HepG2 (cell line): ENCODE measurements around the gene CCDC157. TPM values are rescaled to one million over a fixed set of nuclear protein-coding genes. Genes with fewer than 3 reads are reported as not detected.
A peak's percentile ranks its signal among the peaks of the same experiment; 100 is the strongest.

ENCODE experiments used
- ATAC-seq: fragments of 200-7000 bp; cut with Tn5 transposase; 3 replicates; pipeline ENCODE4 v1.9.1; 2020; ENCODE audit warnings: mild to moderate bottlenecking, moderate library complexity
- BruUV-seq: library from RNA; stranded (reverse); fragments of 400-500 nt; replicated peaks from 2 replicates; lab custom pipeline; 2021; lab: Mats Ljungman, UMichigan
- CTCF ChIA-PET: fragments of 300-600 bp; formaldehyde crosslinking; extraction: SDS; loops from one replicate; lab custom pipeline; 2021; ENCODE audit warnings: low total read pairs, inconsistent platforms, low intra/inter-chr PET ratio; lab: Yijun Ruan, JAX
- POLR2A ChIA-PET: fragments of 350-600 bp; sonication (Branson Sonifier 250); formaldehyde crosslinking; loops from one replicate; lab custom pipeline; 2020; ENCODE audit warnings: antibody characterized with exemption, inconsistent platforms; lab: Yijun Ruan, JAX
- DNase-seq: peaks from one replicate; pipeline ENCODE4 v3.0.0-alpha.2; 2015; ENCODE audit warnings: low spot score
- FAIRE-seq: peaks from 3 replicates; lab custom pipeline; 2011; peaks lifted over from hg19 to GRCh38; lab: Jason Lieb, UNC
- H2AFZ ChIP-seq: one replicate; pipeline ENCODE4 v1.6.1; 2011; ENCODE audit warnings: low read length, inconsistent platforms
- H3K27ac ChIP-seq: fragments of 300-600 bp; 3 replicates; pipeline ENCODE4 v1.8.0; 2011; ENCODE audit warnings: mixed run types, mild to moderate bottlenecking, mixed read lengths, low read length, inconsistent platforms; ENCODE audit not compliant: insufficient read depth; ENCODE audit errors: extremely low read length
- H3K27me3 ChIP-seq, 2 experiments: fragments of 200-600 bp in 1 of 2; 2 replicates in 1 of 2; 3 replicates in 1 of 2; pipeline versions ENCODE4 v1.6.0 to v1.8.0; 2011; ENCODE audit warnings: low read length in 2 of 2, mild to moderate bottlenecking in 2 of 2, moderate library complexity in 2 of 2, inconsistent platforms in 1 of 2; ENCODE audit not compliant: insufficient read depth in 2 of 2, control insufficient read depth in 1 of 2
- H3K36me3 ChIP-seq, 2 experiments: fragments of 200-600 bp in 1 of 2; replicated peaks in 1 of 2; 2 replicates in 1 of 2; 3 replicates in 1 of 2; pipeline versions ENCODE4 v1.5.1 to v1.8.0; 2011; ENCODE audit warnings: low read length in 2 of 2, inconsistent platforms in 1 of 2; ENCODE audit not compliant: insufficient read depth in 2 of 2, control insufficient read depth in 1 of 2
- H3K4me1 ChIP-seq: 2 replicates; pipeline ENCODE4 v1.5.1; 2012; ENCODE audit warnings: low read length, inconsistent platforms; ENCODE audit not compliant: insufficient read depth
- H3K4me2 ChIP-seq: 2 replicates; pipeline ENCODE4 v1.6.0; 2011; ENCODE audit warnings: low read depth, low read length, inconsistent platforms
- H3K4me3 ChIP-seq, 3 experiments: fragments of 200-600 bp in 1 of 3; sonication (generic), shearing (Covaris generic) in 1 of 3; replicated peaks in 1 of 3; 2 replicates each; pipeline ENCODE4 v1.5.1; 2011 to 2016; ENCODE audit warnings: low read length in 3 of 3, inconsistent platforms in 2 of 3, low read depth in 2 of 3, mild to moderate bottlenecking in 2 of 3, control low read depth in 1 of 3, mixed read lengths in 1 of 3; ENCODE audit not compliant: insufficient read depth in 1 of 3
- H3K79me2 ChIP-seq: one replicate; pipeline ENCODE4 v1.6.1; 2011; ENCODE audit warnings: low read length, inconsistent platforms; ENCODE audit not compliant: insufficient read depth
- H3K9ac ChIP-seq: 2 replicates; pipeline ENCODE4 v1.6.0; 2011; ENCODE audit warnings: mild to moderate bottlenecking, low read depth, low read length, inconsistent platforms; ENCODE audit not compliant: insufficient read depth
- H3K9me3 ChIP-seq: 2 replicates; pipeline ENCODE4 v1.5.1; 2012; ENCODE audit warnings: mild to moderate bottlenecking, low read length
- H4K20me1 ChIP-seq: 2 replicates; pipeline ENCODE4 v1.6.0; 2011; ENCODE audit warnings: inconsistent platforms, mild to moderate bottlenecking, low read length, moderate library complexity; ENCODE audit not compliant: insufficient read depth
- BHLHE40 ChIP-seq: IDR thresholded peaks from 2 replicates; pipeline ENCODE4 v1.6.1; 2011; ENCODE audit warnings: low read length, improper control_type of control experiment
- BORCS8-MEF2B ChIP-seq: sonication (generic); formaldehyde crosslinking; IDR thresholded peaks from 2 replicates; pipeline ENCODE4 v1.8.0; 2022; ENCODE audit warnings: mild to moderate bottlenecking, missing genetic modification reagents
- BRD4 ChIP-seq: sonication (generic); formaldehyde crosslinking; IDR thresholded peaks from 2 replicates; pipeline ENCODE4 v1.4.0; 2020; ENCODE audit warnings: missing genetic modification reagents
- KDM5B ChIP-seq: sonication (generic); formaldehyde crosslinking; IDR thresholded peaks from 2 replicates; pipeline ENCODE4 v1.4.0; 2020; ENCODE audit warnings: missing genetic modification reagents, mild to moderate bottlenecking, borderline replicate concordance
- MXI1 ChIP-seq: IDR thresholded peaks from 3 replicates; pipeline ENCODE4 v1.6.1; 2012; ENCODE audit warnings: low read depth, low read length, inconsistent platforms, borderline replicate concordance
- PHF8 ChIP-seq: sonication (generic); formaldehyde crosslinking; IDR thresholded peaks from 2 replicates; pipeline ENCODE4 v1.5.0; 2020; ENCODE audit warnings: missing genetic modification reagents
- PRPF4 ChIP-seq: fragments of 200-400 bp; formaldehyde crosslinking; IDR thresholded peaks from 2 replicates; pipeline ENCODE4 v1.6.1; 2016; ENCODE audit warnings: low read length, low read depth; ENCODE audit not compliant: poor library complexity, severe bottlenecking
- ZNF446 ChIP-seq: sonication (generic); formaldehyde crosslinking; IDR thresholded peaks from 2 replicates; pipeline ENCODE4 v1.5.0; 2020; ENCODE audit warnings: mild to moderate bottlenecking, missing genetic modification reagents
- ZNF510 ChIP-seq: sonication (generic); formaldehyde crosslinking; IDR thresholded peaks from 2 replicates; pipeline ENCODE4 v1.4.0; 2020; ENCODE audit warnings: low read depth, mild to moderate bottlenecking, missing genetic modification reagents
- ZNF607 ChIP-seq: sonication (generic); formaldehyde crosslinking; IDR thresholded peaks from 2 replicates; pipeline ENCODE4 v1.5.1; 2020; ENCODE audit warnings: missing genetic modification reagents, mild to moderate bottlenecking, borderline replicate concordance
- ZNF841 ChIP-seq: sonication (generic); formaldehyde crosslinking; IDR thresholded peaks from 2 replicates; pipeline ENCODE4 v1.8.1; 2023; ENCODE audit warnings: missing genetic modification reagents, borderline replicate concordance
- ZNF883 ChIP-seq: sonication (generic); formaldehyde crosslinking; IDR thresholded peaks from 2 replicates; pipeline ENCODE4 v1.5.1; 2020; ENCODE audit warnings: mild to moderate bottlenecking, missing genetic modification reagents; ENCODE audit errors: not compliant biosample characterization
- WGBS: methylation state at CpG from one replicate; pipeline ENCODE4 v1.1.6; 2017; ENCODE audit warnings: low lambda C conversion rate; 5-methylcytosine and 5-hydroxymethylcytosine counted together
- in situ Hi-C: cut with HindIII; loops from 2 replicates; pipeline ENCODE4 v1.10.0; 2017; ENCODE audit warnings: low pct_unique_long_range_greater_than_20kb; ENCODE audit not compliant: extremely low pct_ligation_motif_present
- intact Hi-C: fragments of 100-400 bp; cut with micrococcal nuclease; formaldehyde crosslinking; loops from one replicate; pipeline ENCODE4 v1.10.0; 2022; ENCODE audit not compliant: unreplicated experiment
- polyA plus RNA-seq, 8 experiments: library from polyadenylated mRNA; depleted of rRNA in 3 of 8; stranded (reverse) in 7 of 8; unstranded in 1 of 8; fragments of >200 nt; fragmentation: Illumina TruSeq in 4 of 8; extraction: Trizol in 4 of 8; gene quantifications; 2 replicates each; pipeline versions ENCODE4 v1.2.1 to v1.2.3, GENCODE V29; 2011 to 2016; ENCODE audit warnings: low read depth in 4 of 8, missing spikeins in 1 of 8, mixed read lengths in 1 of 8; ENCODE audit not compliant: insufficient read depth in 1 of 8
- total RNA-seq, 5 experiments: library from RNA; depleted of rRNA; stranded (reverse); fragments of >200 nt; fragmentation: Illumina TruSeq; extraction: Trizol; gene quantifications; 2 replicates each; pipeline ENCODE4 v1.2.3, GENCODE V29; 2016; ENCODE audit warnings: low read depth in 1 of 5
- TF ChIP-seq, protein P1 (sequence below): IDR thresholded peaks from 2 replicates; pipeline ENCODE4 v1.6.1; 2016; ENCODE audit warnings: mild to moderate bottlenecking
- TF ChIP-seq, protein P2 (sequence below): sonication (generic); formaldehyde crosslinking; IDR thresholded peaks from 2 replicates; pipeline ENCODE4 v1.4.0; 2020; ENCODE audit warnings: missing genetic modification reagents

The CCDC157 gene
- total and polyA plus RNA-seq, 2 of the 13 experiments (the other 11 are each of a cell fraction or from before 2014, with no cell fraction given) = 1.4 to 1.6 TPM

DNA sequence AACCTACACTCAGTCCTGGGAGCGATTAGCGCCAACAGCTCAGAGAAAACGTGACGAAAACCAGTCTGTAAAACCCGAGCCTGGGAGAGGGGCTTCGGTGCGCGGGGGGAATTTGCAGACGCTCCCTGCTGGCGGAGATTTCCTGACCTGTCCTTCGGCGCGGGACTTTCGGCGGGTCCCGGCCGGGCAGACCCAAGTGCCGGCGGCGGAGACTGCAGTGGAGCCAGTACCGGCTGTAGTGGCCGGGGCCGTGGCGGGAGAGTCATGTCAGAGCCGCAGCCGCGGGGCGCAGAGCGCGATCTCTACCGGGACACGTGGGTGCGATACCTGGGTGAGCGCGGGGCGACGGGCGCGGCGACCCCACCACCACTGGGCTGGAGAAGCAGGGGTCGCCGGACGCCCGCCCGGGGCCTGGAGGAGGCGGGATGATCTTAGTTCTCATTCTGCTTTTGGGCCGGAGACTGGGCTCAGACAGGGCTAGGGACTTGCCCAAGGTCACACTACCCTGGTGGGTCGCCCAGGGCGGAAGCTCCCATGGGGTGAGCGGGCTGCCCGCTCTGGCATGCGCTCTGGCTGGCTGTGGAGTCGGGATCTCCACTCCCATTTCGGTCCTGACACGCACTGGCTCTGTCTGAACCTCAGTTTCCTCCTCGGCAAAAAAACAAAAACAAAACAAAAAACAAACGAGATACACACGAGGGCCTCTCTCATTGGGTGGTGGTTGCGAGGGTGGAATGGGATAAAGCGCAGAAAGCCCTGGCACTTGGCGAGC lies 69.0 kb downstream of the CCDC157 start, which contains the start of gene MTFP1:
Gene MTFP1, plus strand, starts transcription at position 153 of the 772 bp plus-strand sequence. Its CDS starts 112 bp downstream, at position 265.
- peak within 1 kb of the TSS; percentile 99 for H3K4me2 ChIP-seq
- H3K9me3 ChIP-seq = no peaks in the 10 kb centered on the region
- peak within 1 kb of the TSS; percentile 64 for H2AFZ ChIP-seq
- H3K4me1 ChIP-seq = peaks cover 39% of the 10 kb centered on the region
- H3K27me3 ChIP-seq = no peaks in the 10 kb centered on the region
- H3K79me2 ChIP-seq = peaks cover 13% of the 10 kb centered on the region
- ChIA-PET CTCF (interaction anchor here (0.8 to 2.5 kb wide), 4 partner anchors 35 to 98 kb away, joined by 3 to 43 read pairs (median 4); partner anchors contain the start of gene RNF215), POLR2A (interaction anchor here (1.0 to 7.2 kb wide), 3 partner anchors 12 to 38 kb away, joined by 3 to 164 read pairs (median 5); partner anchors contain the start of genes RNF215 and SEC14L2)
- DNase-seq (peak; percentile 66), FAIRE-seq (no peak), ATAC-seq (peak; percentile 30)
- peak within 1 kb of the TSS; percentile 68 for H3K9ac ChIP-seq
- peak within 1 kb of the TSS; percentile 70 for H3K27ac ChIP-seq
- 35% methylated on average over 11 of the region's 61 CpGs for WGBS
- peaks cover 0 to 5% of the 10 kb centered on the region in 2 experiments; a peak in 2 of 5 replicates for H3K36me3 ChIP-seq
- in situ Hi-C loops = loop anchor here (5.0 kb wide), 1 partner anchor 34 kb away; no protein-coding TSS in a partner anchor
- H3K4me3 ChIP-seq = peak within 1 kb of the TSS; percentile 68 to 89 (median 68)
- intact Hi-C loops = loop anchor here (1.0 kb wide), 1 partner anchor 35 kb away; no protein-coding TSS in a partner anchor
- BruUV-seq = TSS peak; percentile 26
- H4K20me1 ChIP-seq = no peaks in the 10 kb centered on the region
- TF ChIP-seq PRPF4 (no peak), ZNF841 (CRISPR knock-in tag) (no peak), ZNF510 (CRISPR knock-in tag) (no peak), ZNF883 (no peak), KDM5B (peak; percentile 17; the same call in 1 of the 2 replicates), ZNF607 (CRISPR knock-in tag) (0 out of 2 replicates have a peak, but pooled peaks have one; percentile 13), MXI1 (peak; percentile 74; the same call in 1 of the 3 replicates), ZNF446 (CRISPR knock-in tag) (peak; percentile 68; the same call in 1 of the 2 replicates), BRD4 (CRISPR knock-in tag) (no peak), BHLHE40 (peak; percentile 50; the same call in 1 of the 2 replicates), PHF8 (peak; percentile 79), BORCS8-MEF2B (0 out of 2 replicates have a peak, but pooled peaks have one; percentile 24)
- TF ChIP-seq, protein P1, sequence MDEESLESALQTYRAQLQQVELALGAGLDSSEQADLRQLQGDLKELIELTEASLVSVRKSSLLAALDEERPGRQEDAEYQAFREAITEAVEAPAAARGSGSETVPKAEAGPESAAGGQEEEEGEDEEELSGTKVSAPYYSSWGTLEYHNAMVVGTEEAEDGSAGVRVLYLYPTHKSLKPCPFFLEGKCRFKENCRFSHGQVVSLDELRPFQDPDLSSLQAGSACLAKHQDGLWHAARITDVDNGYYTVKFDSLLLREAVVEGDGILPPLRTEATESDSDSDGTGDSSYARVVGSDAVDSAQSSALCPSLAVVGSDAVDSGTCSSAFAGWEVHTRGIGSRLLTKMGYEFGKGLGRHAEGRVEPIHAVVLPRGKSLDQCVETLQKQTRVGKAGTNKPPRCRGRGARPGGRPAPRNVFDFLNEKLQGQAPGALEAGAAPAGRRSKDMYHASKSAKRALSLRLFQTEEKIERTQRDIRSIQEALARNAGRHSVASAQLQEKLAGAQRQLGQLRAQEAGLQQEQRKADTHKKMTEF (CRISPR knock-in tag) = peak; percentile 65; the same call in 1 of the 2 replicates
- TF ChIP-seq, protein P2, sequence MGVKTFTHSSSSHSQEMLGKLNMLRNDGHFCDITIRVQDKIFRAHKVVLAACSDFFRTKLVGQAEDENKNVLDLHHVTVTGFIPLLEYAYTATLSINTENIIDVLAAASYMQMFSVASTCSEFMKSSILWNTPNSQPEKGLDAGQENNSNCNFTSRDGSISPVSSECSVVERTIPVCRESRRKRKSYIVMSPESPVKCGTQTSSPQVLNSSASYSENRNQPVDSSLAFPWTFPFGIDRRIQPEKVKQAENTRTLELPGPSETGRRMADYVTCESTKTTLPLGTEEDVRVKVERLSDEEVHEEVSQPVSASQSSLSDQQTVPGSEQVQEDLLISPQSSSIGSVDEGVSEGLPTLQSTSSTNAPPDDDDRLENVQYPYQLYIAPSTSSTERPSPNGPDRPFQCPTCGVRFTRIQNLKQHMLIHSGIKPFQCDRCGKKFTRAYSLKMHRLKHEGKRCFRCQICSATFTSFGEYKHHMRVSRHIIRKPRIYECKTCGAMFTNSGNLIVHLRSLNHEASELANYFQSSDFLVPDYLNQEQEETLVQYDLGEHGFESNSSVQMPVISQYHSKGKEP (CRISPR knock-in tag) = 0 out of 2 replicates have a peak, but pooled peaks have one; percentile 23
